Duodenal mucosa (tissue), 2 donors: ENCODE measurements around the gene NRBP1.

Experiments
- H3K27ac ChIP-seq: one replicate; pipeline ENCODE4 v1.7.0; 2013; ENCODE audit warnings: low read depth, low read length
- H3K27me3 ChIP-seq, 2 donors: one replicate each; pipeline ENCODE4 v1.7.0; 2013; ENCODE audit warnings: low read length in 2 of 2, control low read depth in 1 of 2; ENCODE audit not compliant: insufficient read depth in 2 of 2, control insufficient read depth in 1 of 2
- H3K36me3 ChIP-seq, 2 donors: one replicate each; pipeline ENCODE4 v1.7.0; 2013; ENCODE audit warnings: low read length in 2 of 2, control low read depth in 1 of 2; ENCODE audit not compliant: insufficient read depth in 2 of 2, control insufficient read depth in 1 of 2
- H3K4me1 ChIP-seq, 2 donors: one replicate each; pipeline ENCODE4 v1.7.0; 2013; ENCODE audit warnings: low read length in 2 of 2, control low read depth in 1 of 2; ENCODE audit not compliant: insufficient read depth in 2 of 2, control insufficient read depth in 1 of 2
- H3K4me3 ChIP-seq, 2 donors: one replicate each; pipeline ENCODE4 v1.7.0; 2013; ENCODE audit warnings: low read length in 2 of 2, low read depth in 1 of 2
- H3K9ac ChIP-seq, 2 donors: one replicate each; pipeline ENCODE4 v1.7.0; 2013; ENCODE audit warnings: low read length in 2 of 2, low read depth in 1 of 2
- H3K9me3 ChIP-seq, 2 donors: one replicate each; pipeline ENCODE4 v1.7.0; 2013; ENCODE audit warnings: low read length in 2 of 2, control low read depth in 1 of 2; ENCODE audit not compliant: control insufficient read depth in 1 of 2

NRBP1 gene

DNA sequence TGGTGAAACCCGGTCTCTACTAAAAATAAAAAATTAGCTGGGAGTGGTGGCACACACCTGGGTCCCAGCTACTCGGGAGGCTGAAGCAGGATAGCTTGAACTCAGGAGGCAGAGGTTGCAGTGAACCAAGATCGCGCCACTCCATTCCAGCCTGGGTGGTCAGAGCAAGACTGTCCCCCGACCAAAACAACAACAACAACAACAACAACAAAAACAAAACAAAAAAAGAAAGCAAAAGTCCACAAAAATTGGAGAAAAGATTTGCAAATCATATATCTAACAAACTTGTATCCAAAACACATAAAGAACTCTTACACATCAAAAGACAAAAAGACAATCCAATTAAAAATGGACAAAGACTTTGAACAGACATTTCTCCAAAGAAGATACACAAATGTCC is 29.5 kb upstream of the NRBP1 start:
- no peak overlapping the region for H3K4me3 ChIP-seq
- H3K9ac ChIP-seq: no peak overlapping the region
- H3K27ac ChIP-seq: no peak overlapping the region
- H3K4me1 ChIP-seq: no peaks in the 10 kb centered on the region
- H3K27me3 ChIP-seq: no peaks in the 10 kb centered on the region
- H3K9me3 ChIP-seq: no peaks in the 10 kb centered on the region
- H3K36me3 ChIP-seq: no peaks in the 10 kb centered on the region

DNA sequence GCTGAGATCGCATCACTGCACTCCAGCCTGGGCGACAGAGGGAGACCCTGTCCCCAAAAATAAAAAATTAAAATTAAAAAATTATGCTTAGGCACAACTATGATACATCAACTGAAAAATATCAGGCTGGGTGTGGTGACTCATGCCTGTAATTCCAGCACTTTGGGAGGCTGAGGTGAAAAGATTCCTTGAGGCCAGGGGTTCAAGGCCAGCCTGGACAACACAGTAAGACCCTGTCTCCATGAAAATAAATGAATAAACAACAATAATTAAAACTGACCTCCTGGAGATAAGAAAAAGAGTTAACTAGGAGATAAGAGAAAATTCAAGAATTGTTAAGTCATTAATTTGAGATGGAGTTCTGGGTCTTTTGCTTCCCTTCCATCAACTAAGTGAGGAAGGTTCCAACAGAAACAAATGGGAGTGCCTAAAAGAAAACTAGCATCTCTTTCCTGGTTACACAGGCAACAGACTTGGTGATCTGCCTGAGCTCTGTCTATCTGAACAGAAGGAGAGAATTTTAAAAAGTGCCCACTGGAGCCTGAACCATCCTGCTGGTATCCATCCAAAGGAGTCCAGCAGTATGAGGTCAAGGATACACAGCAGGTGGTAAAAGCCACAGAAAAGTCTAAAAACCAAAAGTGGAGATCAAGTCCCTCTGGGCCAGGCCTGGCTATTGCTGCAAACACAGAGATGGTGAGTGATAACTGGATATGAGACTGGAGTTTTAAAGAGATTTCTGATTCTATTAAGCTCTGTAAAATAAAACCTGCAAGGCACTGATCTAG is 27.9 kb upstream of the NRBP1 start:
- H3K27ac ChIP-seq: no peak overlapping the region
- H3K4me1 ChIP-seq: no peaks in the 10 kb centered on the region
- H3K9ac ChIP-seq: no peak overlapping the region
- no peak overlapping the region for H3K4me3 ChIP-seq
- no peaks in the 10 kb centered on the region for H3K27me3 ChIP-seq
- no peaks in the 10 kb centered on the region for H3K9me3 ChIP-seq
- H3K36me3 ChIP-seq: no peaks in the 10 kb centered on the region

DNA sequence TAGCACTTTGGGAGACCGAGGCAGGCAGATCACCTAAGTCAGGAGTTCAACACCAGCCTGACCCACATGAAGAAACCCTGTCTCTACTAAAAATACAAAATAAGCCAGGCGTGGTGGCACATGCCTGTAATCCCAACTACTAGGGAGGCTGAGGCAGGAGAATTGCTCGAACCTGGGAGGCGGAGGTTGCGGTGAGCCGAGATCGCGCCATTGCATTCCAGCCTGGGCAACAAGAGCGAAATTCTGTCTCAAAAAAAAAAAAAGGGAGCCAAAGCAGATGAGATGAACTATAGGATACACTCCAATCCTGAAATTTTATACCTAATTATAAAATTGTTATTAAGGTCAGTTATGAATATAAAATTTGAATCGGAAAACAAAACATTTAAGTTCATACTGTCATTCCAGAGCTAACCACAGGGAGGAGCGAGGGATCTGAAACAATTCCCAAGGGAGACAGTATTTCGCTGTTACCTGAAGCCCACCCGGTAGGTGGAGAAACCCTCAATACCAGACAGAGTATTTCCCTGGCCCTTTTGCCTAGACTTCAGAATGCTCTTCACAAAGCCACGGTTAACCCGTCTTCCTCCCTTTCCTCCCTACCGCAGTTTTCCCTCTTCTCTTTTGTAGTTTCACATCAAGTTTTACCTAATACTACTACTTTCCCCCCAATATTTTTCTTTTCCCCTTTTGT is 20.5 kb upstream of the NRBP1 start:
- H3K9me3 ChIP-seq: no peaks in the 10 kb centered on the region
- H3K9ac ChIP-seq: peak overlapping the region; percentile 71 to 79
- no peaks in the 10 kb centered on the region for H3K27me3 ChIP-seq
- H3K4me3 ChIP-seq: peak overlapping the region; percentile 91 to 92
- H3K36me3 ChIP-seq: no peaks in the 10 kb centered on the region
- H3K4me1 ChIP-seq: peaks cover 5 to 15% of the 10 kb centered on the region in 2 donors
- no peak overlapping the region for H3K27ac ChIP-seq

DNA sequence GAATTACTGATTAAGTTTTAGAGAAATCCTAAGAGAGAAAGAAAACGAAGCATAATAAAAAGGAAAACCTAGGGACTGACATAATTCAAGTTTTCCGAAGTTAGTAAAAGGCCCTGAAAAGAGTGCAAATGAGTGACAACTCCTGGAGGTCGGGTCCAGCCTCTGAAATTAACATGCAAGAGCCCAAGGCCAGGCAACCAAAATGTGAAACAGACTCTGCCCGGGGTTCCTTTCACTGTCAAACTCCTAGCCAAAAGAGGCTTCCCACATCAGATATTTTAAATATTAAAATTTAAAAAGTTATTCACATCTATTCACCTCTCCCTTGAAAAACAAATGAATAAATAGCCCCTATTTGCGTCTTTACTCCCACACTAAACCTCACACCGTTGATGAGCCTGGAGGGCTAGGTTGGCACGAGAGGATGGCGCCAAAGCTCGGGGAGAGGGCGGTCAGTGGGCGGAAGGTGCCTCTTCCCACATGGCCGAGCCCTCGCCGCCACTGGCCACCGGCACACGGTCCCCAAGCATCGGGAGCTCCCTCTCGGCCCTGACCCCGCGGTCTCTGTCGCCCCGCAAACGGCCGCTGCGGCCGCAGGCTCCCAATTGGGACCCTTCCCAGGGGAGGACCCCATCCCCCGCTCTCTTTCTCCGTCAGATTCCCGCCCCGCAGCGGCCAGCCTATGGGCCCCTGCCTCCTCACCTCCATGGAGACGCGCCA is 19.7 kb upstream of the NRBP1 start:
- Histone ChIP-seq H3K4me3 (peak overlapping the region; percentile 91 to 92), H3K36me3 (no peaks in the 10 kb centered on the region), H3K9me3 (no peaks in the 10 kb centered on the region), H3K27ac (peak overlapping the region; percentile 56), H3K4me1 (peaks cover 5 to 15% of the 10 kb centered on the region in 2 donors), H3K27me3 (no peaks in the 10 kb centered on the region), H3K9ac (peak overlapping the region; percentile 79 to 88)

DNA sequence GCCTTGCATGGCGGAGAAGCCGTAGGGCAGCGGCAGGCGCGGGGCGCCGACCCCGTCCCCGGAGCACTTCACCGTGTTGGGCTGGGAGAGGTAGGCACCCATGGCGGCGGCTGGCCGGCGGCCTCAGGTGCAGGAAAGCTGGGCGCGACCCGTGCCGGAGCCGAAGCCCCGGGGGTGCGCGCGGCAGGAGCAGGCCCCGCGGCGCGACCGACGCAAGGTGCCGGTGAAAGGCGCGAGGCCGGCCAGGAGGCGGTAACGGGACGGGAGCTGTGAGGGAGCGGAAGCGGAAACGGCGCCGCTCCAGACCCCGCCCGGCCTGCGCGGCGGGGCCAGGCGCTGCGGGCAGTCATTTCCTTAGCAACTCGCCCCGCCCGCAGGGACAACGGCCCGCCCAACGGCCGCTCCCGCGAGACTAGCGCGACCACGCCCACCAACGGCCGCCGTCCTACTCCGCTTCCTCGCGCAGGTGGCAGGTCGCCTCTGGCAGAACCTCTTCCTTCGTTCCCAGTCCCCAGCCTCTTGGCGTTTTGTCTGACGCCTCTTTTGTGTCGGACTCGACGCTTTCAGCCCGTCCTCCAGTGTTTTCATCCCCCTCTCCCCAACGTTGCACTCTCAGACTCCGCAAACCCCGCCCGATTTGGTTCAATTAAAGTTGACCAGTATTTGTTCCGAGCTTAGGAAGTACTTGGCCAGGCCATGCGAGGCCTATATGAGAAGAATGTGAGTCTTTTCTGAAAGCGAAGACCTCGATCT is 18.9 kb upstream of the NRBP1 start, which contains the start of gene PPM1G:
Gene PPM1G, minus strand, starts transcription at position 271 of the 753 bp plus-strand sequence. Its CDS starts 169 bp downstream, at position 102.
- no peaks in the 10 kb centered on the region for H3K36me3 ChIP-seq
- H3K27me3 ChIP-seq: no peaks in the 10 kb centered on the region
- peak within 1 kb of the TSS; percentile 79 to 88 for H3K9ac ChIP-seq

DNA sequence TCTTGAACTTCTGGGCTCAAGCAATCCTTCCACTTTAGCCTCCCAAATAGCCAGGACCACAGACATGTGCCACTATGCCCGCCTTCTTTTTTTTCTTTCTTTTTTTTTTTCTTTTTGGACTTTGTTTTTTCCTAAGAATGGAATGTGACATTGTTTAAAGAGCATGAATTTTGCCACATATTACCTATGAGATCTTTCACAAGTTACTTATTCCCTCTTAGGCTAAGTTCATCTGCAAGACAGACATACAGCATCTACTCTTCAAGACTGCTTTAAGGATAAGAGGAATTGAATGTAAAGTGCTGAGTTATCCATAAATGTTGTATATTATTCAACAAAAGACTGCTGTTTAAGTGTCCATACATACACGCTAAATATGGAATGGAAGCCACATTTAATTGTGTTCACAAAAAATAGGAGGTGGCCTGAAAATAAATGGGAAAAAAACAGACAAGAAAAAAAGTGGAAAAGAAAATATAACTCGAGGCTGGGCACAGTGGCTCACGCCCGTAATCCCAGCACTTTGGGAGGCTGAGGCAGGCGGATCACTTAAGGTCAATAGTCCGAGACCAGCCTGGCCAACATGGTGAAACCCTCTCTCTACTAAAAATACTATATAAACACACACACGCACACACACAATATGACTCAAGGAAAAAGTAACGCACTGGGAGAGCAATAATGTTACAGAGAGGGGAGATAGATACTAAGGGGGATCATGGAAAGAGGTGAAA is 15.8 kb upstream of the NRBP1 start:
- Histone ChIP-seq H3K4me3 (no peak overlapping the region), H3K9me3 (no peaks in the 10 kb centered on the region), H3K27ac (no peak overlapping the region), H3K9ac (no peak overlapping the region), H3K27me3 (no peaks in the 10 kb centered on the region), H3K4me1 (peaks cover 5 to 13% of the 10 kb centered on the region in 2 donors), H3K36me3 (no peaks in the 10 kb centered on the region)

More for the DNA sequence above, 18.9 kb upstream of the NRBP1 start, which contains the start of gene PPM1G:
- H3K9me3 ChIP-seq: no peaks in the 10 kb centered on the region
- peak within 1 kb of the TSS; percentile 91 to 92 for H3K4me3 ChIP-seq
- H3K4me1 ChIP-seq: peaks cover 5 to 15% of the 10 kb centered on the region in 2 donors
- H3K27ac ChIP-seq: peak within 1 kb of the TSS; percentile 56

DNA sequence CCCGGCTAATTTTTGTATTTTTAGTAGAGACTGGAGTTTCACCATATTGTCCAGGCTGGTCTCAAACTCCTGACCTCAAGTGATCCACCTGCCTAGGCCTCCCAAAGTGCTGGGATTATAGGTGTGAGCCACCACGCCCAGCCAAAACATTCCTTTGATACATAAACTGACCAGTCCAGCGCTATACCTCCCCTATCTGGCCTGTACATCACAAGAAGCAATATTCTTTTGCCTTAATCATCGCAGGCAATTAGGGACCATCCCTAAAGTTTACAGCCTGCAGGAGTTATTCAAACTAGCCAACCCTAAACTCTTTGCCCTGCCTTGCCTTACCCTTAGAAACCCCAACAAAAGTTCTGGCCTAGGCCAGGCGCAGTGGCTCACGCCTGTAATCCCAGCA is 12.3 kb upstream of the NRBP1 start:
- H3K9me3 ChIP-seq: no peaks in the 10 kb centered on the region
- no peak overlapping the region for H3K4me3 ChIP-seq
- no peaks in the 10 kb centered on the region for H3K27me3 ChIP-seq
- no peak overlapping the region for H3K27ac ChIP-seq
- no peaks in the 10 kb centered on the region for H3K36me3 ChIP-seq
- no peak overlapping the region for H3K9ac ChIP-seq
- H3K4me1 ChIP-seq: no peaks in the 10 kb centered on the region

DNA sequence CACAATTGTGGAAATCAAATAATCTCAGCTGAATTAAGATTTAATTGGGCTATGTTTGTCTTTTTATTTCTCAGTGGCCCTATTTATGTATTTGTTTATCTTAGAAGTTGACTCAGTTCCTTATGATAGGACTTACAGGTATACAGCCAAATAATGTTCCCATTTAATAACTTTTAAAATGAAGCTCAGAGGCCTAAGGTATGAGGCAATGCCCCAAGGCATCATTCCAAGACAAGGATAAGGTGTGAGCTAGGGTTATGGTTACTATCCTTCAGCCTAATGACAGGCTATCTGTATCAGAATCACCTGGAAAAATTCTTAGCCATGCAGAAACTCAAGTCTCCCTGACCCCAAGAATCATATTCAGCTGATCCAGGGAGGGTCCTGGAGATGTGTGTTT is 7.4 kb upstream of the NRBP1 start:
- H3K9me3 ChIP-seq: no peaks in the 10 kb centered on the region
- no peak overlapping the region for H3K27ac ChIP-seq

DNA sequence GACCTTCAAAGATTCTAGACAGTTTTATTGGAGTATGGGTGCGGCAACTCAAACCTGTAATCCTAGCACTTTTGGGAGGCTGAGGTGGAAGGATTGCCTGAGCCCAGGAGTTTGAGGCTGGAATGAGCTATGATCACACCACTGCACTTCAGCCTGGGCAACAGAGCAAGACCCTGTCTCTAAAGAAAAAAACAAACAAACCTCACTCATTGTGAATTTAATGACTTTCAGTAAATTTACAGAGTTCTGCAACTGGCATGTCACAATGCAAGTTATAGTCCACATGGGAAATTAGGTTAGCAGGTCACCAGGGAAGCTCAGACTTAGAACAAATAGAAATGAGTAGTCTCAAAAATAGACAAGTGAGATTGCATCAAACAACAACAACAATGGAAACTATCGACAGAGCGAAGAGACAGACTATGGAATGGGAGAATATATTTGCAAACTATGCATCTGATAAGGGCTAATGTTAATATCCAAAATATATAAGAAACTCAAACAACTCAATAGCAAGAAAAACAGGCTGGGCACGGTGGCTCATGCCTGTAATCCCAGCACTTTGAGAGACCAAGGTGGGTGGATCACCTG is 6.7 kb upstream of the NRBP1 start:
- H3K27me3 ChIP-seq: no peaks in the 10 kb centered on the region
- no peak overlapping the region for H3K4me3 ChIP-seq
- no peak overlapping the region for H3K9ac ChIP-seq
- H3K27ac ChIP-seq: no peak overlapping the region
- H3K36me3 ChIP-seq: no peaks in the 10 kb centered on the region
- no peaks in the 10 kb centered on the region for H3K9me3 ChIP-seq
- H3K4me1 ChIP-seq: no peaks in the 10 kb centered on the region

More for the DNA sequence above, 7.4 kb upstream of the NRBP1 start:
- H3K4me3 ChIP-seq: no peak overlapping the region
- H3K9ac ChIP-seq: no peak overlapping the region
- no peaks in the 10 kb centered on the region for H3K4me1 ChIP-seq
- H3K36me3 ChIP-seq: no peaks in the 10 kb centered on the region
- no peaks in the 10 kb centered on the region for H3K27me3 ChIP-seq
